IMR-90 (cell line): ENCODE measurements around the gene ZNF524. TPM values are rescaled to one million over a fixed set of nuclear protein-coding genes. Genes with fewer than 3 reads are reported as not detected.

ENCODE experiments used
- ATAC-seq: fragments of 200-7000 bp; cut with Tn5 transposase; 2 replicates; pipeline ENCODE4 v1.9.1; 2020; ENCODE audit warnings: low read depth, mild to moderate bottlenecking, moderate library complexity
- BruUV-seq: library from RNA; stranded (reverse); fragments of 400-500 nt; replicated peaks from 2 replicates; lab custom pipeline; 2021; lab: Mats Ljungman, UMichigan
- CTCF ChIA-PET: fragments of 300-600 bp; formaldehyde crosslinking; extraction: SDS; loops from one replicate; lab custom pipeline; 2021; ENCODE audit warnings: antibody characterized with exemption; lab: Yijun Ruan, JAX
- POLR2A ChIA-PET: fragments of 300-600 bp; sonication (Branson Sonifier 250); formaldehyde crosslinking; loops from one replicate; lab custom pipeline; 2022; ENCODE audit warnings: antibody characterized with exemption; ENCODE audit not compliant: unreplicated experiment; lab: Charles Lee
- DNase-seq: peaks from one replicate; pipeline ENCODE4 v3.0.0; 2013
- H2AFZ ChIP-seq: replicated peaks from 2 replicates; pipeline ENCODE3; 2013; ENCODE audit warnings: low read length, mild to moderate bottlenecking; ENCODE audit not compliant: poor library complexity
- H2AK5ac ChIP-seq: 2 replicates; pipeline ENCODE4 v1.6.1; 2013; ENCODE audit warnings: low read depth, low read length, inconsistent platforms
- H2AK9ac ChIP-seq: replicated peaks from 2 replicates; pipeline ENCODE3; 2013; ENCODE audit warnings: mild to moderate bottlenecking, low read depth, low read length, moderate library complexity; ENCODE audit not compliant: poor library complexity
- H2BK120ac ChIP-seq: 2 replicates; pipeline ENCODE4 v1.6.1; 2013; ENCODE audit warnings: low read depth, low read length, inconsistent platforms
- H2BK15ac ChIP-seq: 3 replicates; pipeline ENCODE4 v1.6.1; 2013; ENCODE audit warnings: low read depth, low read length, inconsistent platforms
- H2BK20ac ChIP-seq: 2 replicates; pipeline ENCODE4 v1.6.1; 2013; ENCODE audit warnings: low read depth, mild to moderate bottlenecking, inconsistent platforms, low read length, moderate library complexity
- H2BK5ac ChIP-seq: 2 replicates; pipeline ENCODE4 v1.6.1; 2013; ENCODE audit warnings: mild to moderate bottlenecking, low read depth, low read length, inconsistent platforms; ENCODE audit not compliant: poor library complexity, severe bottlenecking
- H3K14ac ChIP-seq: replicated peaks from 2 replicates; pipeline ENCODE4 v1.6.1; 2013; ENCODE audit warnings: low read depth, low read length, inconsistent platforms
- H3K18ac ChIP-seq: 2 replicates; pipeline ENCODE4 v1.6.1; 2013; ENCODE audit warnings: low read depth, low read length, control low read depth
- H3K23ac ChIP-seq: 2 replicates; pipeline ENCODE4 v1.6.1; 2013; ENCODE audit warnings: low read depth, low read length, inconsistent platforms
- H3K27ac ChIP-seq: 2 replicates; pipeline ENCODE4 v1.5.1; 2013; ENCODE audit warnings: mild to moderate bottlenecking, control low read depth, low read length; ENCODE audit not compliant: insufficient read depth
- H3K27me3 ChIP-seq: 2 replicates; pipeline ENCODE4 v1.6.1; 2013; ENCODE audit warnings: low read length; ENCODE audit not compliant: control insufficient read depth, insufficient read depth
- H3K36me3 ChIP-seq: 2 replicates; pipeline ENCODE4 v1.6.1; 2013; ENCODE audit warnings: low read length, mixed read lengths; ENCODE audit not compliant: control insufficient read depth, insufficient read depth
- H3K4ac ChIP-seq: 2 replicates; pipeline ENCODE4 v1.6.1; 2013; ENCODE audit warnings: low read depth, low read length, inconsistent platforms
- H3K4me1 ChIP-seq: 2 replicates; pipeline ENCODE4 v1.6.1; 2013; ENCODE audit warnings: low read length, mixed read lengths; ENCODE audit not compliant: control insufficient read depth, insufficient read depth
- H3K4me2 ChIP-seq: 2 replicates; pipeline ENCODE4 v1.6.1; 2013; ENCODE audit warnings: low read depth, mild to moderate bottlenecking, control low read depth, low read length, moderate library complexity
- H3K4me3 ChIP-seq: 2 replicates; pipeline ENCODE4 v1.5.1; 2013; ENCODE audit warnings: low read depth, mild to moderate bottlenecking, control low read depth, low read length, moderate library complexity; ENCODE audit not compliant: insufficient read depth
- H3K56ac ChIP-seq: 2 replicates; pipeline ENCODE4 v1.6.1; 2013; ENCODE audit warnings: low read length, inconsistent platforms; ENCODE audit not compliant: insufficient read depth; ENCODE audit errors: extremely low read depth
- H3K79me1 ChIP-seq, 2 experiments: 2 replicates each; pipeline ENCODE4 v1.6.1; 2013; ENCODE audit warnings: low read length in 2 of 2, inconsistent platforms in 1 of 2, low read depth in 1 of 2
- H3K9ac ChIP-seq: 2 replicates; pipeline ENCODE4 v1.6.1; 2013; ENCODE audit warnings: low read depth, low read length, control low read depth
- H3K9me1 ChIP-seq: 2 replicates; pipeline ENCODE4 v1.6.1; 2013; ENCODE audit warnings: low read length, inconsistent platforms; ENCODE audit not compliant: insufficient read depth
- H3K9me3 ChIP-seq: 2 replicates; pipeline ENCODE4 v1.6.1; 2013; ENCODE audit warnings: low read length; ENCODE audit not compliant: control insufficient read depth, insufficient read depth
- H4K20me1 ChIP-seq: 2 replicates; pipeline ENCODE4 v1.6.1; 2013; ENCODE audit warnings: low read length, inconsistent platforms; ENCODE audit not compliant: insufficient read depth
- H4K5ac ChIP-seq: 2 replicates; pipeline ENCODE4 v1.6.1; 2013; ENCODE audit warnings: mild to moderate bottlenecking, low read depth, low read length, control low read depth
- H4K8ac ChIP-seq, 2 experiments: 2 replicates each; pipeline ENCODE4 v1.6.1; 2013; ENCODE audit warnings: low read depth in 2 of 2, low read length in 2 of 2, control low read depth in 1 of 2, inconsistent platforms in 1 of 2
- H4K91ac ChIP-seq: 2 replicates; pipeline ENCODE4 v1.6.1; 2013; ENCODE audit warnings: low read depth, low read length, inconsistent platforms; ENCODE audit not compliant: insufficient read depth
- CEBPB ChIP-seq: IDR thresholded peaks from 2 replicates; pipeline ENCODE4 v1.6.1; 2012; ENCODE audit warnings: low read depth, low read length, improper control_type of control experiment
- CHD1 ChIP-seq: IDR thresholded peaks from 2 replicates; pipeline ENCODE4 v1.6.1; 2012; ENCODE audit warnings: low read depth, low read length, improper control_type of control experiment
- FOS ChIP-seq: fragments of 150-350 bp; IDR thresholded peaks from 2 replicates; pipeline ENCODE4 v1.6.1; 2016; ENCODE audit warnings: low read depth, low read length
- SMC3 ChIP-seq: fragments of 150-350 bp; IDR thresholded peaks from 2 replicates; pipeline ENCODE4 v1.6.1; 2016; ENCODE audit warnings: low read depth, mild to moderate bottlenecking, antibody characterized with exemption, low read length, moderate library complexity
- WGBS, 2 experiments: methylation state at CpG; one replicate each; pipeline versions ENCODE4 v1.1.5 to v1.1.7; 2013; ENCODE audit warnings: missing lambda C conversion rate in 2 of 2; ENCODE audit not compliant: insufficient read length in 1 of 2; ENCODE audit errors: extremely low coverage in 2 of 2; 5-methylcytosine and 5-hydroxymethylcytosine counted together
- dilution Hi-C: fragments of 300-500 bp; cut with HindIII; formaldehyde crosslinking; loops from one replicate; pipeline ENCODE4 v1.14.3; 2018; ENCODE audit warnings: low sequenced_read_pairs; ENCODE audit not compliant: unreplicated experiment
- in situ Hi-C: fragments of 300-500 bp; cut with MboI; formaldehyde crosslinking; loops from 3 replicates; pipeline ENCODE4 v1.14.3; 2019; ENCODE audit warnings: low sequenced_read_pairs, inconsistent platforms, mixed read lengths
- intact Hi-C: fragments of 100-400 bp; cut with micrococcal nuclease; formaldehyde crosslinking; loops from 2 replicates; pipeline ENCODE4 v1.10.0; 2022
- polyA plus RNA-seq, 3 experiments: library from polyadenylated mRNA; depleted of rRNA; stranded (reverse); fragments of >200 nt; gene quantifications; 2 replicates each; pipeline ENCODE4 v1.2.3, GENCODE V29; 2012; ENCODE audit warnings: low replicate concordance in 1 of 3
- total RNA-seq: library from RNA; depleted of rRNA; stranded (reverse); fragments of >200 nt; gene quantifications from 2 replicates; pipeline ENCODE4 v1.2.3, GENCODE V29; 2012
- TF ChIP-seq, protein P1 (sequence below): fragments of 150-350 bp; IDR thresholded peaks from 2 replicates; pipeline ENCODE4 v1.6.1; 2017; ENCODE audit warnings: mild to moderate bottlenecking, antibody characterized with exemption, low read length, low read depth
- TF ChIP-seq, protein P2 (sequence below): fragments of 150-350 bp; IDR thresholded peaks from 2 replicates; pipeline ENCODE4 v1.6.1; 2016; ENCODE audit warnings: low read depth, mild to moderate bottlenecking, low read length, moderate library complexity, borderline replicate concordance
- TF ChIP-seq, protein P3 (sequence below): conservative IDR thresholded peaks from 2 replicates; pipeline ENCODE4 v1.5.1; 2012; ENCODE audit warnings: mild to moderate bottlenecking, low read depth, low read length, improper control_type of control experiment

The ZNF524 gene
- total and polyA plus RNA-seq, 2 of the 4 experiments (the other 2 are of a cell fraction): 2.3 to 6.6 TPM

GRCh38 chr19:55637534-55637933 is 37.4 kb downstream of the ZNF524 start:
- Histone ChIP-seq H3K14ac (no peak overlapping the region), H2BK20ac (no peak overlapping the region), H2AFZ (no peak overlapping the region), H3K9me3 (no peaks in the 10 kb centered on the region), H3K9ac (no peak overlapping the region), H3K79me1 (peaks cover 31 to 72% of the 10 kb centered on the region in 2 experiments), H2BK120ac (no peak overlapping the region), H2BK15ac (no peak overlapping the region), H4K91ac (no peak overlapping the region), H3K18ac (no peak overlapping the region), H3K23ac (no peak overlapping the region), H4K20me1 (0 out of 2 replicates have a peak, but pooled peaks cover 9% of the 10 kb centered on the region), H3K4ac (no peak overlapping the region), H3K4me1 (peaks cover 11% of the 10 kb centered on the region), H2BK5ac (no peak overlapping the region), H3K27me3 (no peaks in the 10 kb centered on the region), H3K36me3 (peaks cover 4% of the 10 kb centered on the region; the same call in 1 of the 2 replicates), H2AK9ac (no peak overlapping the region), H3K4me2 (no peak overlapping the region), H3K27ac (no peak overlapping the region), H4K8ac (no peak overlapping the region), H3K4me3 (no peak overlapping the region), H4K5ac (no peak overlapping the region), H3K9me1 (peaks cover 18% of the 10 kb centered on the region), H3K56ac (no peak overlapping the region), H2AK5ac (no peak overlapping the region)
- ATAC-seq: no peak
- intact Hi-C loops (loop anchor here (10.0 kb wide), 1 partner anchor 427 kb away; no protein-coding TSS in a partner anchor), in situ Hi-C loops (loop anchor here (25.0 kb wide), 2 partner anchors 350 to 525 kb away; partner anchors contain the start of genes BRSK1, HSPBP1 and PPP1R12C), dilution Hi-C loops (no loop called here)
- ChIA-PET POLR2A (interaction anchor here (0.5 to 1.1 kb wide), 2 partner anchors 31 to 693 kb away, joined by 3 to 4 read pairs; no protein-coding TSS in a partner anchor), CTCF (interaction anchor here (1.6 kb wide), 1 partner anchor 17 kb away, joined by 4 read pairs; no protein-coding TSS in a partner anchor)
- DNase-seq: no peak
- WGBS, 2 experiments: 93% methylated on average over 8 of the region's 11 CpGs; no CpG with 5 or more reads in 1 of the 2 experiments
- no peak for TF ChIP-seq SMC3
- TF ChIP-seq, protein P1, sequence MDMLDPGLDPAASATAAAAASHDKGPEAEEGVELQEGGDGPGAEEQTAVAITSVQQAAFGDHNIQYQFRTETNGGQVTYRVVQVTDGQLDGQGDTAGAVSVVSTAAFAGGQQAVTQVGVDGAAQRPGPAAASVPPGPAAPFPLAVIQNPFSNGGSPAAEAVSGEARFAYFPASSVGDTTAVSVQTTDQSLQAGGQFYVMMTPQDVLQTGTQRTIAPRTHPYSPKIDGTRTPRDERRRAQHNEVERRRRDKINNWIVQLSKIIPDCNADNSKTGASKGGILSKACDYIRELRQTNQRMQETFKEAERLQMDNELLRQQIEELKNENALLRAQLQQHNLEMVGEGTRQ: no peak
- TF ChIP-seq, protein P2, sequence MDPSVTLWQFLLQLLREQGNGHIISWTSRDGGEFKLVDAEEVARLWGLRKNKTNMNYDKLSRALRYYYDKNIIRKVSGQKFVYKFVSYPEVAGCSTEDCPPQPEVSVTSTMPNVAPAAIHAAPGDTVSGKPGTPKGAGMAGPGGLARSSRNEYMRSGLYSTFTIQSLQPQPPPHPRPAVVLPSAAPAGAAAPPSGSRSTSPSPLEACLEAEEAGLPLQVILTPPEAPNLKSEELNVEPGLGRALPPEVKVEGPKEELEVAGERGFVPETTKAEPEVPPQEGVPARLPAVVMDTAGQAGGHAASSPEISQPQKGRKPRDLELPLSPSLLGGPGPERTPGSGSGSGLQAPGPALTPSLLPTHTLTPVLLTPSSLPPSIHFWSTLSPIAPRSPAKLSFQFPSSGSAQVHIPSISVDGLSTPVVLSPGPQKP: no peak
- TF ChIP-seq, protein P3, sequence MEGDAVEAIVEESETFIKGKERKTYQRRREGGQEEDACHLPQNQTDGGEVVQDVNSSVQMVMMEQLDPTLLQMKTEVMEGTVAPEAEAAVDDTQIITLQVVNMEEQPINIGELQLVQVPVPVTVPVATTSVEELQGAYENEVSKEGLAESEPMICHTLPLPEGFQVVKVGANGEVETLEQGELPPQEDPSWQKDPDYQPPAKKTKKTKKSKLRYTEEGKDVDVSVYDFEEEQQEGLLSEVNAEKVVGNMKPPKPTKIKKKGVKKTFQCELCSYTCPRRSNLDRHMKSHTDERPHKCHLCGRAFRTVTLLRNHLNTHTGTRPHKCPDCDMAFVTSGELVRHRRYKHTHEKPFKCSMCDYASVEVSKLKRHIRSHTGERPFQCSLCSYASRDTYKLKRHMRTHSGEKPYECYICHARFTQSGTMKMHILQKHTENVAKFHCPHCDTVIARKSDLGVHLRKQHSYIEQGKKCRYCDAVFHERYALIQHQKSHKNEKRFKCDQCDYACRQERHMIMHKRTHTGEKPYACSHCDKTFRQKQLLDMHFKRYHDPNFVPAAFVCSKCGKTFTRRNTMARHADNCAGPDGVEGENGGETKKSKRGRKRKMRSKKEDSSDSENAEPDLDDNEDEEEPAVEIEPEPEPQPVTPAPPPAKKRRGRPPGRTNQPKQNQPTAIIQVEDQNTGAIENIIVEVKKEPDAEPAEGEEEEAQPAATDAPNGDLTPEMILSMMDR: no peak
- no peak for TF ChIP-seq FOS
- no peak for TF ChIP-seq CEBPB
- TF ChIP-seq CHD1: no peak
- BruUV-seq: no TSS peak
